NCI-H2196 (cell line): Measurements from ENCODE around the gene RNF114.
A peak's percentile ranks its signal among the peaks of the same experiment; 100 is the strongest.
"Not testable (repeated sequence)": the region's sequence is repeated elsewhere in the genome, so short reads cannot be mapped to it uniquely, and the experiment has no call there.

Source experiments
- DNase-seq: peaks from one replicate; lab custom pipeline; 2025; ENCODE audit not compliant: unreplicated experiment; lab: John Stamatoyannopoulos, UW

The RNF114 gene

DNA sequence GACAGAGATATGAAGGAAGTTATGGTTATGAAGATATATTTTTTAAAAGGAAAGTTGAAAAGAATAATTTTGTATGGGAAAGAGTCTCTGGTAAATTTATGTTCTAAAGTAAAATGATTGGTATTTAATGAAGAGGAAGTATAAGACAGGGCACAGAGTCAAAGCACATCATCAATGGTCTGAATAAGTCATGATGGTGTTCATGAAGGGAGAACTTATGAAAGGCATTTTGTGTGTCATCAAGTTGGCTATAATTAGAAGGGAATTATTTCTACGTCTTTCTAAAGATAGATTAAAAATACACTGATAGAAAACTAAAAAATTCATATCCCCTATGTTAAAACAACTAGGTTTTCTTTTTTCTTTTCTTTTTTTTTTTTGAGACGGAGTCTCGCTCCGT lies 25.2 kb downstream of the RNF114 start:
- no peak for DNase-seq

- DNase-seq: peak; percentile 47
Measured at GRCh38 chr20:49964964-49965780, 29.0 kb downstream of the RNF114 start.

DNA sequence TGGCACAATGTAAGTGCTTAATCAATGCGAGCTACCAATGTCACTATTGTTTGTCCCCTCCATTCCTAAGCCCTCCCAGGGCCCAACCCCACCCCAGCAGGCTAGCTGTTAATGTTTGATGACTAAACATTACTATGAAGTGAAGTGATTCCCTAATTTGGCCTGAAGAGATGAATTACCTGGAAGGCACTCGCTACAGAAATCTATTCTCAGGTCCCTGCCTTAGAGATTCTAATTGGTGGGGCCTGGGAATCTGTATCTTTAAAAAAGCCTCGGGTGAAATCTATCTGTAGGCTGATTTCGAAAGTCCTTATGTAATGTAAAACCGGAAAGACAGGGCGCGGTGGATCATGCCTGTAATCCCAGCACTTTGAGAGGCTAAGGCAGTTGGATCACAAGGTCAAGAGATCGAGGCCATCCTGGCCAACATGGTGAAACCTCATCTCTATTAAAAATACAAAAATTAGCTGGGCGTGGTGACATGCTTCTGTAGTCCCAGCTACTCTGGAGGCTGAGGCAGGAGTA lies 29.6 kb downstream of the RNF114 start:
- no peak for DNase-seq

DNA sequence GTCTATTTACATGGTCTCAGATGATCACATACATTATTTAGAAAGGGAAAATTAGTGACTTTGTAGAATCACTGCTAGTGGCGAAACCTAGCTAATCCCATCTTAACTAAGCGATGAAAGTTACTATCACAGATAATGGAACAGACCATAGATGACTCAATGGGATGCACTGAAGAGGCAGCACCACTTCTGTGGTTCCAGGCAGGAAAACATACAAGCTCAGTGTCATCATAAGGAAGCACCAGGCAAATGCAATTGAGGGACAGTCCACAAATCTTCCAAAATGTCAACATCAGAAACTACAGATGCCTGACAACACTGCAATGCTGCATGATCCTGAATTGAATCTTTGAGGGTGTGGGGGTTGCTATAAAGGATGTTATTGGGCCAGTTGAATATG lies 30.7 kb downstream of the RNF114 start:
- DNase-seq: no peak

- no peak for DNase-seq
Measured at GRCh38 chr20:49969234-49969633, 33.0 kb downstream of the RNF114 start.

GRCh38 chr20:49969946-49970345 lies 33.7 kb downstream of the RNF114 start:
- peak; percentile 18 for DNase-seq

DNA sequence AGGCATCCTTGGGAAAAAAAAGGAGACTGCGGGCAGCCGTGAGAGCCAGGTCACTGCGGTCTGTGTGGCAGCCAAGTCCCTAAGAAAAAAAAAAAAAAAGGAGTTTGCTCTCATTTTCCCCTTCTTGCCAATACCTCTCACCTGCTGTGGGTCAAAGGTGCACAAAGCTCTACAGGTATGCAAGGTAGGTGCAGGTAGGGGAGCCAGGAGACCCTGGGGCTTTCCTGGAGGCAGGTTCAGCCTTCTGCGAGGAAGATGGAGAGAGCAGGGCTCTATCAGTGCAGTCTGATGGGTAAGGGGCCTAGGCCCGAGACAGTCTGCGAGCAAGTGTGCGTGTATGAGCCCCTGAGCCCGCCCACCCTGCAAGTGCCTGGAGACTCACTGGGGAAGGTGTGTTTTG lies 34.3 kb downstream of the RNF114 start:
- no peak for DNase-seq

DNA sequence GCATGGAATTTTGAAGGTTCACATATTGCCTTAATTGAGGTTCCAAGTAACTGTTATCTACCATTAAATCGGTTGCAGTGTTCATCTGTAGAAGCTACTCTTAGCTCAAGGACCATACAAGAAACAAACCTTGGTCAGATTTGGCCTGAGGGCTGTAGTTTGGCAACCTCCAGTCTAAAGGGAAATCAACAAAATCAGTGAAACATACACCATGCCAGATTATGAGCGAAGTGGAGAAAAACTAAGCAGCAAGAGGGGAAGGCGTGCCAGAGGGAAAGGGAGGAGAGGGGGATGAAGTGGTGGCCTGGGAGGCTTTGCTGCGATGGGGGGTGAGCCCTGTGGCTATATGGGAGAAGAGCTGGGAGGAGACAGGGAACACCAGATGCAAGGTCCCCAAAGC lies 37.8 kb downstream of the RNF114 start:
- no peak for DNase-seq

DNA sequence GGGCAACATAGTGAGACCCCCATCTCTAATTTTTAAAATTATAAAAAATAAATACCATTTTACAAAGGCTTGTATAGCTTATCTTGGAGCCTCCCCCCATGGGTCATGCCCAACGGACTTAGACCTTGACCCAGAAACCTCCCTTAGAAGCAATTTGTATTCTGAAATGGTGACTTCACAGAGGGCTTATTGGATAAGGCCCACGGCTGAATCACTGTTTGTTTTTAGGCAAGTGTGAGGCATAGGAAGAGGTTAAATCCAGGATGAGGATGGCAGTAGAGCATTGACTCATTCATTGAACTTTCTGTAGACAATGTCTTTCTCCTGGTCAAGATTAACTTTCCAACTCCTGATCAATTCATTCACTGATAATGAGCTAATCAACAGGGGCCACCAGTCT lies 40.3 kb downstream of the RNF114 start:
- no peak for DNase-seq

DNA sequence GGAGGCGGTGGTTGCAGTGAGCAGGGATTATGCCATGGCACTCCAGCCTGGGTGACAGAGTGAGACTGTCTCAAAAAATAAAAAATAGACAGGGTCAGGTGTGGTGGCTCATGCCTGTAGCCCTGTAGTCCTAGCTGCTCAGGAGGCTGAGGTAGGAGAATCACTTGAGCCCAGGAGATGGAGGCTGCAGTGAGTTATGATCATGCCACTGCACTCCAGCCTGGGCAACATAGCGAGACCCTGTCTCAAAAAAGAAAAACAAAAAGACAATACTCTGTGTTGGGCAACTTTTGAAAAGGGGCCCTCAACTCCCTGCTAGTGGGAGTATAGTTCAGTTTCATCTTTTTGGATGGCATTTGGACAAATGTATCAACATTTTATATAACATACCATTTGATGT lies 41.5 kb downstream of the RNF114 start:
- not testable (repeated sequence) for DNase-seq

DNA sequence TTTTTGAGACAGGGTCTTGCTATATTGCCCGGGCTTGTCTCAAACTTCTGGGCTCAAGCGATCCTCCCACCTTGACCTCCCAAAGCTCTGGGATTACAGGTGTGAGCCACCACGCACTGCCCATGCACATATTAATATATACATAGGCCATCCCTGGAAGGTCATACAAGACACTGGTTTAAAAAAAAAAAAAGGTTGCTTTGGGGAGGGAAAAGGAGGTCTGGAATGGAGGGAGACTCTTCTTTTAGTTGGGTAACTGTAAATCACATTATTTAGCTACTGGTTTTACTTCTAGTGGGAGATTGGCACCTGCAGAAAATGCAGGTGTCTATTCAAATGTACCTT lies 42.5 kb downstream of the RNF114 start:
- DNase-seq: no peak

GRCh38 chr20:49979030-49979832 lies 43.0 kb downstream of the RNF114 start:
- DNase-seq: peak; percentile 56

- DNase-seq: no peak
Measured at GRCh38 chr20:49980140-49981008, 44.2 kb downstream of the RNF114 start.

DNA sequence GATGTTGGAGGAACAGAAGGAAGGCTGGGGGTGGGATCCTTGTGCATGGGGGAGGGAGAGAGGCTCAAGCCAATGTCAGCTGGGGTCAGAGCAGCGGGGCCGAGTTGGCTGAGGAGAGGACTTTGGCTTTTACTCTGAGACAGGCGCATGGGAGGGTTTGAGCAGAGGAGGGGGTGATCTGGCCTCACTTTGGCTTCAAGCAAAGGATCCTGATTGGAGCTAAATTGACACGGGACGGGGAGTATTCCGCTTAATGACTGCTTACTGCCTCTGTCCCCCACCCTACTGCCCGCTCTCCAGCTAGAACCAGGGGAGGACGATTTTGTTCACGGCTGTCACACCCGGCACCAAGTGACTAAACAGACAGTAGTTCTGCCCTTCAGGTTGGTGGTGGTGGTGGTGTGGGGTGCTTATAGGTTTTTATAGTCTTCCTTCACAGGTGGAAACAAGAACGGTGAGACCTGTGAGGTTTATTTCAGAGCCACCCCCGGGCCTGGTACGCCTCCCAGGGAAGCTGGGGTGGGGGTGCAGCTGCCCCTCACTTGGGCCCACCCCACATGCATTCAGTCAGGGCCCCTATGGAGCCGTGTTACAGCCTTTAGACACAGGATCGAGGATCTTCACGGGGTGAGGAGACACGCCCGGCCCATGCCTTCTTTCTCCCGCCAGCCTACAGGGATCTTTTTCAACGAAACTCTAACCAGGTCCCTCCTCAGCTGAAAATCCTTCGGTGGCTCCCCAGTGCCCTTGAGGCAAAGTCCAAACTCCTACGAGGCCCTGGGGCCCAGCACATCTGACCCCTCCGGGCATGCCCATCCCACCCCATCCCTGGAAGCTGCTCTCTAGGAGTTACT lies 45.2 kb downstream of the RNF114 start:
- no peak for DNase-seq

DNA sequence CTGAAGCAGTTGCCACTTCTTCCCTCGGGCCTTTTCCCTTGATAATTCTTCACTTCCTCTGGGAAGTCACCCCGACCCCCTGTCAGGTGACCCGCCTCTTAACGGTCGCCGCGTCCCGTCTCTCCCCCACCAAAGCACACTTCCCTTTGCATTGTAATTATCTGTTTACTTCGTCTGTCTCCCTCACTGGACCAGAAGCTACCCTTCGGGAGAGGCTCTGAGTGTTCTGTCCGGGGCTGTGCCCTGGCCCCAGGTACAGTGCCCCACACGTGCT lies 45.8 kb downstream of the RNF114 start:
- no peak for DNase-seq

DNA sequence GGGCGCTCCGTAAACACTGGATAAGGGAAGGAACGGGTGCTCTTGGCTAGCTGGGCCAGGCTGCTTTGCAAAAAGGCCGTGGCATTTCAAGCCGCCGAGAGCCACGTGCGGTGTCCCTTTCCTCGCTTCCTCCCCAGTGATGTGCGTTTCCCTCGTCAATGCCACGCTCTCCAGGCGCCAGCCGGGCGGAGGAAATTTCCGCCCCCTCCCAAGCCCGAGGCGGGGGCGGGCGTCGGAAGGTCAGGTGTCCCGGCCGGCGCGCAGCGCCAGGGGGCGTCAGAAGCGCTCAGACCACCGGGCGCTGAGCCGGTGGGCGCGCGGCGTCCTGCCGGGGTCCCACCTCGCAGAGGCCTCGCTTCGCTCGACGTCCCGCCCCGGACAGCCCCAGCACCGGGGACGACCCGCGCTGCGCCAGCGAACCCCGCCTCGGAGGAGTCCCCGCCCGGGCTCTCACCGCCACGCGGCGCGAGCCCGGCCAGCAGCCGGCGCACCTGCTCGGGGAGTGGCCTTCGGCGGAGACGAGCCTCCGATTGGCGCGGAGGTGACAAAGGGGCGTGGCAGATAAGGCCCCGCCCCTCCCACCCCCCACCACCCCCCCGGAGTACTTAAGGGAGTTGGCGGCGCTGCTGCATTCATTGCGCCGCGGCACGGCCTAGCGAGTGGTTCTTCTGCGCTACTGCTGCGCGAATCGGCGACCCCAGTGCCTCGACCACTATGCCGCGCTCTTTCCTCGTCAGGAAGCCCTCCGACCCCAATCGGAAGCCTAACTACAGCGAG lies 46.3 kb downstream of the RNF114 start, which contains the start of gene SNAI1:
Gene SNAI1 (plus strand): TSS at position 635 of the 777 bp plus-strand sequence. CDS start 80 bp downstream, at position 715.
- peak; percentile 92 for DNase-seq

GRCh38 chr20:49983123-49983847 lies 47.1 kb downstream of the RNF114 start:
- no peak for DNase-seq

GRCh38 chr20:49983848-49984408 lies 47.7 kb downstream of the RNF114 start:
- no peak for DNase-seq
